Ovary (tissue), 9 donors: ENCODE results near the gene TSPAN14. TPM values are rescaled to one million over a fixed set of nuclear protein-coding genes. Genes with fewer than 3 reads are reported as not detected.
"Not testable (repeated sequence)": the region's sequence is repeated elsewhere in the genome, so short reads cannot be mapped to it uniquely, and the experiment has no call there.

Source experiments
- DNase-seq, 5 donors: peaks; one replicate each; pipeline ENCODE4 v3.0.0-alpha.2; 2019 to 2020
- H3K27ac ChIP-seq, 2 donors: fragments of 200-600 bp; one replicate each; pipeline versions ENCODE4 v1.5.1 to v1.8.0; 2019 to 2022
- H3K27me3 ChIP-seq: fragments of 200-600 bp; one replicate; pipeline ENCODE4 v1.8.0; 2022
- H3K36me3 ChIP-seq: fragments of 200-600 bp; sonication (generic); one replicate; pipeline ENCODE4 v1.5.1; 2019
- H3K4me1 ChIP-seq: one replicate; pipeline ENCODE4 v1.8.1; 2013; ENCODE audit warnings: mild to moderate bottlenecking, moderate library complexity; ENCODE audit not compliant: insufficient read depth
- H3K4me3 ChIP-seq: fragments of 200-600 bp; sonication (generic); one replicate; pipeline ENCODE4 v1.5.1; 2017
- H3K9me3 ChIP-seq, 2 donors: fragments of 200-600 bp in 1 of 2; sonication (generic) in 1 of 2; one replicate each; pipeline versions ENCODE4 v1.5.1 to v1.8.1; 2013 to 2019; ENCODE audit warnings: mild to moderate bottlenecking in 1 of 2, moderate library complexity in 1 of 2
- EP300 ChIP-seq: sonication (generic); formaldehyde crosslinking; IDR thresholded peaks from one replicate; pipeline ENCODE4 v1.6.1; 2017; ENCODE audit warnings: antibody characterized with exemption
- POLR2A ChIP-seq: fragments of 450-650 bp; IDR thresholded peaks from one replicate; pipeline ENCODE4 v1.6.1; 2017; ENCODE audit warnings: antibody characterized with exemption, mild to moderate bottlenecking, moderate library complexity
- WGBS, 3 donors: extraction: QIAGEN DNeasy Blood & Tissue Kit in 1 of 3; methylation state at CpG; one replicate each; pipeline versions ENCODE4 v1.1.5 to v1.1.7; 2013 to 2017; 5-methylcytosine and 5-hydroxymethylcytosine counted together
- intact Hi-C, 4 donors: fragments of 100-400 bp; cut with DNase I; formaldehyde crosslinking; loops; one replicate each; pipeline versions ENCODE4 v1.11.0 to v1.15.1; 2022 to 2023
- polyA plus RNA-seq, 2 donors: library from polyadenylated mRNA; stranded (reverse); fragments of 200-250 nt in 1 of 2; fragments of 350-450 nt in 1 of 2; fragmentation: Illumina TruSeq in 1 of 2; extraction: RNeasy Lipid Tissue Mini Kit (QIAGEN cat#74804) in 1 of 2; gene quantifications; one replicate each; pipeline ENCODE4 v1.2.3, GENCODE V29; 2013 to 2014
- total RNA-seq, 7 donors: library from RNA; depleted of rRNA in 2 of 7; stranded (reverse); fragments of >200 nt in 2 of 7; fragmentation: NEBNext Ultra II Directional in 3 of 7; extraction: Animal tissue kit (Norgen Biotek cat#: 25700) in 3 of 7; gene quantifications; one replicate each; pipeline versions ENCODE4 v1.1.0 to v1.2.4, GENCODE V29; 2016 to 2023
- TF ChIP-seq, protein P1 (sequence below), 3 donors: fragments of 450-650 bp in 2 of 3; fragments of 200-600 bp in 1 of 3; IDR thresholded peaks; one replicate each; pipeline versions ENCODE4 v1.5.1 to v1.8.0; 2016 to 2022; ENCODE audit warnings: antibody characterized with exemption in 3 of 3, mild to moderate bottlenecking in 1 of 3
- donor health status: DM: no; HTN: no; CAD: no; lungs with moderate emphysema.
- donor health status: DM: no; HTN: no; CAD: no.
- donor health status: Bipolar disorder and iron deficiency.
- donor health status: DM: yes; HTN: yes; CAD: no.
- donor health status: DM: no; HTN: no; CAD: no.
- donor health status: DM: yes; HTN: yes; CAD: no.

TSPAN14 gene
- total and polyA plus RNA-seq, 9 donors: 35.4 to 103 (median 74.8) TPM

DNA sequence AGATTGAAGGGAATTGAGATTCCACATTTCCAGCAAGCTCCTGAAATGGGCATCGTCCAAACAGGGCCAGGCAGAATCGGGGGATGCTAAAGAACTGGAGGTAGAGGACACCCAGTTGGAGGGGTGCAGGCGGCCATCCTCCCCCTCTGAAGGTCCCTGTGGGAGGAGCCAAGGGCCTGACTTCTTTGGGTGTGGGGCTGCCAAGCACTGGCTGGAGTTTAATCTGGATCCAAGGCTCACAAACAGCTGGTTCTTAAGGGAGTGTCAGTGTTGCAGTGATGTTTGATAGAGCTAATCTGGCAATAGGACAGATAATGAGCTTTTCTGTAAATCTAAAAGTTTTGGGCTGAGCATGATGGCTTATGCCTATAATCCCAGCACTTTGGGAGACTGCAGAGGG, 20.8 kb downstream of the TSPAN14 start:
- H3K27ac ChIP-seq: peak overlapping the region in 1 of 2 donors; percentile 43
- no peaks in the 10 kb centered on the region for H3K36me3 ChIP-seq
- DNase-seq: peak in 1 of 5 donors; percentile 45

DNA sequence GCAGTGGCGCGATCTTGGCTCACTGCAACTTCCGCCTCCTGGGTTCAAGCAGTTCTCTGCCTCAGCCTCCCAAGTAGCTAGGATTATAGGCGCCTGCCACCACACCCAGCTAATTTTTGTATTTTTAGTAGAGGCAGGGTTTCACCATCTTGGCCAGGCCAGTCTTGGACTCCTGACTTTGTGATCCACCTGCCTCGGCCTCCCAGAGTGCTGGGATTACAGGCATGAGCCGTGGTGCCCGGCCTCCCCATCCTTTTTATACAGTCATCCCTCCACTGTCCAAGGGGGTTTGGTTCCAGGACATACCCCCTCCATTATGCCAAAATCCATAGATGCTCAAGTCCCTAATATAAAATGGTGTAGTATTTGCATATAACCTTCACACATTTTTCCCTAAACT, 21.5 kb downstream of the TSPAN14 start:
- intact Hi-C loops, H3K27me3 ChIP-seq, H3K36me3 ChIP-seq, DNase-seq, H3K27ac ChIP-seq, H3K9me3 ChIP-seq, H3K4me3 ChIP-seq: not testable (repeated sequence)
- WGBS, 3 donors: 97 to 98% (median 97%) methylated on average over 7 of the region's 7 CpGs
- peaks cover 37% of the 10 kb centered on the region for H3K4me1 ChIP-seq

More for the DNA sequence above, 20.8 kb downstream of the TSPAN14 start:
- TF ChIP-seq EP300: no peak
- TF ChIP-seq POLR2A: no peak
- intact Hi-C loops: no loop called here
- H3K9me3 ChIP-seq: no peaks in the 10 kb centered on the region
- H3K4me1 ChIP-seq: peaks cover 38% of the 10 kb centered on the region
- no peaks in the 10 kb centered on the region for H3K27me3 ChIP-seq
- WGBS, 3 donors: 41 to 46% (median 42%) methylated on average over 3 of the region's 3 CpGs
- no peak overlapping the region for H3K4me3 ChIP-seq

DNA sequence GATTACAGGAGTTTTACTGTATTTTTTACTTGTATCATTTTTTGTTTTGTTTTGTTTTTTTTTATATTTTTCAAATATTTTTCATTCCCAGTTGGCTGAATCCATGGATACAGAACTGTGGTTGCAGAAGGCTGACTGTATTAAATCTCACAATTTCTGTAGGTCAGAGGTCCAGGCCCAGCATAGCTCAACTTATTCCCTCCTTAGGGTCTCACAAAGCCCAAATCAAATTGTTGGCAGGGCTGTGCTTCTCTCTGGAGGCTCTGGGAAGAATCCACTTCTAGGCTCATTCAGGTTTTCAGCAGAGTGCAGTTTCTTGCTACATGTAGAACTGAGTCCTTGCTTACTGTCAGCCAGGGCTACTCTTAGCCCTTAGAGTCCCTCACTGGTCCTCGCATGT, 22.6 kb downstream of the TSPAN14 start:
- Histone ChIP-seq H3K4me1 (peaks cover 30% of the 10 kb centered on the region), H3K4me3 (no peak overlapping the region), H3K36me3 (no peaks in the 10 kb centered on the region), H3K9me3 (no peaks in the 10 kb centered on the region), H3K27ac (no peak overlapping the region), H3K27me3 (no peaks in the 10 kb centered on the region)
- 60 to 83% (median 82%) methylated on average over 1 of the region's 1 CpG for WGBS, 3 donors
- no peak for DNase-seq
- intact Hi-C loops: no loop called here
- TF ChIP-seq EP300: no peak
- no peak for TF ChIP-seq POLR2A
- TF ChIP-seq, protein P1, sequence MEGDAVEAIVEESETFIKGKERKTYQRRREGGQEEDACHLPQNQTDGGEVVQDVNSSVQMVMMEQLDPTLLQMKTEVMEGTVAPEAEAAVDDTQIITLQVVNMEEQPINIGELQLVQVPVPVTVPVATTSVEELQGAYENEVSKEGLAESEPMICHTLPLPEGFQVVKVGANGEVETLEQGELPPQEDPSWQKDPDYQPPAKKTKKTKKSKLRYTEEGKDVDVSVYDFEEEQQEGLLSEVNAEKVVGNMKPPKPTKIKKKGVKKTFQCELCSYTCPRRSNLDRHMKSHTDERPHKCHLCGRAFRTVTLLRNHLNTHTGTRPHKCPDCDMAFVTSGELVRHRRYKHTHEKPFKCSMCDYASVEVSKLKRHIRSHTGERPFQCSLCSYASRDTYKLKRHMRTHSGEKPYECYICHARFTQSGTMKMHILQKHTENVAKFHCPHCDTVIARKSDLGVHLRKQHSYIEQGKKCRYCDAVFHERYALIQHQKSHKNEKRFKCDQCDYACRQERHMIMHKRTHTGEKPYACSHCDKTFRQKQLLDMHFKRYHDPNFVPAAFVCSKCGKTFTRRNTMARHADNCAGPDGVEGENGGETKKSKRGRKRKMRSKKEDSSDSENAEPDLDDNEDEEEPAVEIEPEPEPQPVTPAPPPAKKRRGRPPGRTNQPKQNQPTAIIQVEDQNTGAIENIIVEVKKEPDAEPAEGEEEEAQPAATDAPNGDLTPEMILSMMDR (IDR thresholded peaks at IDR 0.05): no peak

DNA sequence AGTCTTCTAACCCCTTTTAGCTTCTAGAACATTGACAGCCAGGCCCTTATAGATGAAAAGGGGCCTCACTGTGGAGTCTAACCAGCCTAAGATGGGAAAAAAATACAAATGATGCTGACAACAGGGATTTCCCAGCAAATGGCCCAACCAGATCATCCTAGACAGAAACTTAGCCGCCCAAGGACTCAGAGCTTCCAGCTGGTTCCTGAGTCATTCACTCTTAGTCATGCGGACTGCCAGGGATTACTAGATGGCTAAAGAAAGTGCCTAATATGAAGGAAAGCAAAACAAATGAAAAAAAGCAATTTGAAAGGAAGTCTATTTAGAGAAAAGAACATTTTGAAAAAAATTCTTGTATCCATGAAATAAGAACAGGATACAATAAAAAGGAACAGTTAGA, 23.7 kb downstream of the TSPAN14 start:
- H3K27ac ChIP-seq: no peak overlapping the region
- no peak for DNase-seq

DNA sequence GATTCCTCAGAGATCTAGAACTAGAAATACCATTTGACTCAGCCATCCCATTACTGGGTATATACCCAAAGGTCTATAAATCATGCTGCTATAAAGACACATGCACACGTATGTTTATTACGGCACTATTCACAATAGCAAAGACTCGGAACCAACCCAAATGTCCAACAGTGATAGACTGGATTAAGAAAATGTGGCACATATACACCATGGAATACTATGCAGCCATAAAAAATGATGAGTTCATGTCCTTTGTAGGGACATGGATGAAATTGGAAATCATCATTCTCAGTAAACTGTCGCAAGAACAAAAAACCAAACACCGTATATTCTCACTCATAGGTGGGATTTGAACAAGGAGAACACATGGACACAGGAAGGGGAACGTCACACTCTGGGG, 26.3 kb downstream of the TSPAN14 start:
- H3K27ac ChIP-seq, DNase-seq, intact Hi-C loops, H3K4me3 ChIP-seq, H3K9me3 ChIP-seq, H3K27me3 ChIP-seq, H3K36me3 ChIP-seq: not testable (repeated sequence)
- WGBS, 3 donors: 92 to 98% (median 98%) methylated on average over 6 of the region's 6 CpGs
- H3K4me1 ChIP-seq: peaks cover 14% of the 10 kb centered on the region

More for the DNA sequence above, 23.7 kb downstream of the TSPAN14 start:
- Histone ChIP-seq H3K27me3 (no peaks in the 10 kb centered on the region), H3K4me3 (no peak overlapping the region), H3K9me3 (no peaks in the 10 kb centered on the region), H3K36me3 (no peaks in the 10 kb centered on the region), H3K4me1 (peaks cover 28% of the 10 kb centered on the region)
- TF ChIP-seq, protein P1 (IDR thresholded peaks at IDR 0.05): no peak
- TF ChIP-seq POLR2A (no peak), EP300 (no peak)
- 75 to 80% (median 76%) methylated on average over 2 of the region's 2 CpGs for WGBS, 3 donors
- intact Hi-C loops: no loop called here

DNA sequence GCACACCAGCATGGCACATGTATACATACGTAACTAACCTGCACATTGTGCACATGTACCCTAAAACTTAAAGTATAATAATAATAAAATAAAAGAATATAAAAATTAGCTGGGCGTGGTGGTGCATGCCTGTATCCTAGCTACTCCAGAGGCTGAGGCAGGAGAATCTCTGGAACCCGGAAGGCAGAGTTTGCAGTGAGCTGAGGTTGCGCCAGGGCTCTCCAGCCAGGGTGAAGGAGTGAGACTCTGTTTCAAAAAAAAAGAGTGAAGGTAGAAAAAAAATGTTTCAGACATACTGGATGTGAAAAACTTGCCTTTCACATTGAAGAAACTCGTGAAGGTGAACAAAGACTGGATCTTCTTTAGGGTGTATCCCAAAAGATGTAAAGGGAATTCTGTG, 26.7 kb downstream of the TSPAN14 start:
- no peak for DNase-seq
- TF ChIP-seq POLR2A (no peak), EP300 (no peak)
- TF ChIP-seq, protein P1 (IDR thresholded peaks at IDR 0.05): no peak
- H3K9me3 ChIP-seq: no peaks in the 10 kb centered on the region
- H3K4me1 ChIP-seq: peaks cover 15% of the 10 kb centered on the region
- no peaks in the 10 kb centered on the region for H3K36me3 ChIP-seq
- 92 to 97% (median 96%) methylated on average over 5 of the region's 5 CpGs for WGBS, 3 donors
- no peak overlapping the region for H3K27ac ChIP-seq
- intact Hi-C loops: no loop called here
- H3K4me3 ChIP-seq: no peak overlapping the region
- H3K27me3 ChIP-seq: no peaks in the 10 kb centered on the region
